Fibroblast of mammary gland (primary cell): ENCODE measurements around the gene GPATCH2L.

Experiments
- DNase-seq: peaks from one replicate; pipeline ENCODE4 v3.0.0-alpha.2; 2010; ENCODE audit warnings: low read depth
- H3K4me3 ChIP-seq: 2 replicates; pipeline ENCODE4 v1.5.1; 2011; ENCODE audit warnings: low read depth, mild to moderate bottlenecking, low read length, moderate library complexity; ENCODE audit not compliant: control insufficient read depth
- CTCF ChIP-seq: conservative IDR thresholded peaks from 2 replicates; pipeline ENCODE4 v1.5.1; 2011; ENCODE audit warnings: low read depth, low read length, inconsistent platforms; ENCODE audit not compliant: control insufficient read depth, insufficient read depth

The GPATCH2L gene

GRCh38 chr14:76208340-76208739 is 56.6 kb downstream of the GPATCH2L start:
- DNase-seq, result no peak
- no peak for TF ChIP-seq CTCF
- no peak overlapping the region for H3K4me3 ChIP-seq

- TF ChIP-seq CTCF, result no peak
- H3K4me3 ChIP-seq, result no peak overlapping the region
- DNase-seq, result no peak
Observed at GRCh38 chr14:76212242-76212641, 60.5 kb downstream of the GPATCH2L start.

GRCh38 chr14:76217179-76217578 is 65.5 kb downstream of the GPATCH2L start:
- no peak for DNase-seq
- no peak overlapping the region for H3K4me3 ChIP-seq
- TF ChIP-seq CTCF, result no peak

GRCh38 chr14:76218662-76219061 is 66.9 kb downstream of the GPATCH2L start:
- DNase-seq, result no peak
- TF ChIP-seq CTCF, result no peak
- no peak overlapping the region for H3K4me3 ChIP-seq

- DNase-seq, result no peak
- H3K4me3 ChIP-seq, result no peak overlapping the region
- no peak for TF ChIP-seq CTCF
Observed at GRCh38 chr14:76219873-76220272, 68.2 kb downstream of the GPATCH2L start.

GRCh38 chr14:76227450-76228050 is 75.8 kb downstream of the GPATCH2L start:
- H3K4me3 ChIP-seq, result no peak overlapping the region
- peak; percentile 92 for DNase-seq
- no peak for TF ChIP-seq CTCF

GRCh38 chr14:76228138-76228537 is 76.4 kb downstream of the GPATCH2L start:
- H3K4me3 ChIP-seq, result no peak overlapping the region
- DNase-seq, result no peak
- no peak for TF ChIP-seq CTCF
